HG02884 (cell line): ENCODE results near the gene MS4A5.

Experiments used
- ATAC-seq: cut with Tn5 transposase; IDR thresholded peaks from one replicate; pipeline ENCODE4 v1.9.1; 2021; ENCODE audit warnings: mild to moderate bottlenecking, moderate library complexity; ENCODE audit not compliant: unreplicated experiment

MS4A5 gene

GRCh38 chr11:60477035-60477445 is 47.7 kb downstream of the MS4A5 start:
- ATAC-seq: no peak

GRCh38 chr11:60482361-60482760 is 53.0 kb downstream of the MS4A5 start:
- ATAC-seq: no peak

GRCh38 chr11:60485987-60486386 is 56.6 kb downstream of the MS4A5 start:
- ATAC-seq: peak; percentile 96

- ATAC-seq: no peak
Measured at GRCh38 chr11:60492488-60493009, 63.2 kb downstream of the MS4A5 start, which contains the start of gene MS4A12. Gene MS4A12 (plus strand): TSS chr11:60492778. CDS start chr11:60497319, 4,541 bp downstream.

- ATAC-seq: no peak
Measured at GRCh38 chr11:60493454-60493853, 64.1 kb downstream of the MS4A5 start.
